Globus pallidus (tissue), 1 donor: ENCODE data around the gene KMT2C.
A peak's percentile ranks its signal among the peaks of the same experiment; 100 is the strongest.
"Not testable (repeated sequence)": the region's sequence is repeated elsewhere in the genome, so short reads cannot be mapped to it uniquely, and the experiment has no call there.

Experiments used
- DNase-seq: peaks from one replicate; pipeline ENCODE4 v3.0.0-alpha.2; 2015; ENCODE audit warnings: low spot score

KMT2C gene

DNA sequence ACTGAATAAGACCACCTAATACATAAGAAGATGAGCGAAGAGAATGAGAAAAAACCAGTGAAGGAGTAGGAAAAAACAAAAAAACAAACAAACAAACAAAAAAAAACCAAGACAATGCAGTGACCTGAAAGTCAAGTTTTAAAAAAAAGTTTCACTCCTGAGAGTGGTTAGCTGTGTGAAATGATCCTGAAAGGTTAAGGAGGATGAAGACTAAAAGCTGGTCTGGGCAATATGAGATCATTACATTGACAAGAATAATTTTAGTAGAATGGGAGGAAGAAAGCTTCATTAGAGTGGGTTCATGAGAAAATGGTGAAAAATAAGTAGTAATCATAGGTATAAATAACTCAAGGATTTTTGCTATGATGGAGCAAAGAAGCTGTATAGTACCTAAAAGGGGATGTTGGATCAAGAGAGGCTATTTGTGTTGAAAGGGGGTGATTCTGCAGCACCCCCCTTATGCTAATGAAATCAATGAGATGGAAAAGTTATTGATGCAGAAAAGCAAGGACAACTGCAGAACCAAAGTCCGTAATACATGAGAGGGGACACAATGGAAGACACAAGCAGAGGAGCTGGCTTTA is 80.2 kb downstream of the KMT2C start:
- no peak for DNase-seq

DNA sequence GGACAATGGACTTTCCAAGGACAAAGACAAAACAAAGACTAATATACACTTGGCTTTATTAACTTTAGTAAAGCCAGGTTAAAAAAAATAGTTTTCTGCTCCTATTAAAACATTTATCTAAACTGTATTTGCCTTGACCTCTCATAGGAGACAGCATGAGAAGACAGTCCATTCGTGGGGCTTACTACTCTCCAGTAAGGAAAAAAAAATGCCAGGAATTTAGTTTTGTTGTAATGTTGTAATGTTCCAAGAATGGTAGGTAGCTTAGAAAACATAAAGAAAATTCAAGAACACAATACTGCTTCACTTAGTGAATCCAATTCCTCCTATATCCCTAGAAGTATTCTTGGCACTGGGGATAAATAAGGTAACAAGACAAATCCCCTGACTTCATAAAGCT is 81.7 kb downstream of the KMT2C start:
- DNase-seq, result no peak

DNA sequence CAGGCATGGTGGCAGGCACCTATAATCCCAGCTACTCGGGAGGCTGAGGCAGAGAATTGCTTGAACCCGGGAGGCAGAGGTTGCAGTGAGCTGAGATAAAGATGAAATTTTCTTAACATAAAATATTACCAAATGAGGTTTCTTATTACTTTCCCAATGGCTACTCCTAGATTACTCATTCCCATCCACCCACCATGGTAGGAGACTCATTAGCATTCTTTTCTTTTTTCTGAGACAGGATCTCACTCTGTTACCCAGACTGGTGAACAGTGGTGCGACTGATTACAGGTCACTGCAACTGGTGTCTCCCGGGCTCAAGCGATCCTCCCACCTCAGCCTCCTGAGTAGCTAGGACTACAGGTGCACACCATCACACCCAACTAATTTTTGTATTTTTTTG is 82.5 kb downstream of the KMT2C start:
- DNase-seq, result not testable (repeated sequence)

DNA sequence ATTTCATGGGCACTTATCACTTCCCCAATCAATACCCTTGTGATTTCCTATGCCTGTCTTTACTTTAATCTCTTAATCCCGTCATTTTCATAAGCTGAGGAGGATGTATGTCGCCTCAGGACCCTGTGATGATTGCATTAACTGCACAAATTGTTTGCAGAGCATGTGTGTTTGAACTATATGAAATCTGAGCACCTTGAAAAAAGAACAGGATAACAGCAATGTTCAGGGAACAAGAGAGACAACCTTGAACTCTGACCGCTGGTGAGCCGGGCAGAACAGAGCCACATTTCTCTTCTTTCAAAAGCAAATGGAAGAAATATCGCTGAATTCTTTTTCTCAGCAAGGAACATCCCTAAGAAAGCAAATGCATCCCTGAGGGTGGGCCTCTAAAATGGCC is 84.1 kb downstream of the KMT2C start:
- DNase-seq, result not testable (repeated sequence)

DNA sequence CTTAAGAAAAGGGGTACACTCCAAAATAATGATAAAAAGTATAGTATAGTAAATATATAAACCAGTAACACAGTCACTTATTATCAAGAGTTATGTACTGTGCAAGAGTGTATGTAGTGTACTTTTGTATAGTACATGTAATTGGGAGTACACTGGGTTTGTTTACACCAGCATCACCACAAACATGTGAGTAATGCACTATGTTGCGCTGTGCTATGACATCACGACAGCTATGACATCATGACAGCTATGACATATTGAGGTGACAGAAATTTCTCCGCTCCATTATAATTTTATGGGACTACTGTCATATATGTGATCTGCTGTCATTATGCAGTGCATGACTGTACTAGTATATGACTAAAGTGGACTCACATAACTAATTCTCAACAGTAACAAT is 84.6 kb downstream of the KMT2C start:
- no peak for DNase-seq

DNA sequence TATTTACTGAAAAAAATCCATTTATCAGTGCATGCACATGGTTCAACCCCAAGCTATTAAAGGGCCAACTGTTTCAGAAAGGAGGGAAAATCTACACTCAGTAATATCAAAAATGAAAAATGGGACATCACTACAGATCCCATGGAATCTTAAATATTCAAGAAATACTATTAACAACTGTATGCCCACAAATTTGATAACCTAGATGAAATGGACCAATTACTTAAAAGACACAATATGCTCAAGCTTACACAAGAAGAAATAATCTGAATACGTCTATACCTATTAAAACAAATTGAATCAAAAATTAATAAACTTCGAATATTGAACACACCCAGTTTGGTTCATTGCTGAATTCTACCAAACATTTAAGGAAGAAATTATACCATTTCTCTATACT is 87.9 kb downstream of the KMT2C start:
- DNase-seq, result no peak

DNA sequence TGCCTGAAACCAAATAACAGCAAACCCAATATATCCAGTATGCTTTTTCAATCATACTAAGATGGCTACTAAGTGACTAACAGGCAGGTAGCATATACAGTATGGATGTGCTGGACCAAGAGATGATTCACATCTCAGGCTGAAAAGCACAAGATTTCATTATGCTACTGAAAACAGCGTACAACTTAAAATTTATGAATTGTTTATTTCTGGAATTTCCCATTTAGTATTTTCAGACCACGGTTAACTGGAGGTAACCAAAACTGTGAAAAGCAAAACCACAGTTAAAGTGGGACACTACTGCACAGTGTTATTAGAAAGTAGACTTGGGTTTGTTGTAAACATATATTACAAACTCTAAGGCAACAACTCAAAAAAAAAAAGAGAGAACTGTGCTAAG is 91.5 kb downstream of the KMT2C start:
- DNase-seq, result no peak

DNA sequence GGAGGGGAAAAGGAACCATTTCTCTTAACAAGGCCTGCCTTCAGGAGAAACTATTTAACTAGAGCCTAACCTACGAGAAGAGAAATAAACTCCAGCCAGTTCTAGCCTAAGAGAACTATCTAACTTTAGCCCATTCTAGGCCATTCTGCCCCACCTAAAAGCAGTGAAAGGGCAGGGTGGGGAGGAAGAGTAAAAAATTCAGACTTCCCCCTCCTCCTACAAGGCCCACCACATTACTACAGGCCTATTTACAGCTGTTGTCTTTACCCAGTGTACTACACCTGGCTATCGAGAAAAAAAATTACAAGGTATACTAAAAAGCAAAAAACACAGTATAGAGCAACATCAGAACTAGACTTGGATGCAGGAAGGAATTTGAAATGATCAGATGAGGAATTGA is 93.0 kb downstream of the KMT2C start:
- no peak for DNase-seq

DNA sequence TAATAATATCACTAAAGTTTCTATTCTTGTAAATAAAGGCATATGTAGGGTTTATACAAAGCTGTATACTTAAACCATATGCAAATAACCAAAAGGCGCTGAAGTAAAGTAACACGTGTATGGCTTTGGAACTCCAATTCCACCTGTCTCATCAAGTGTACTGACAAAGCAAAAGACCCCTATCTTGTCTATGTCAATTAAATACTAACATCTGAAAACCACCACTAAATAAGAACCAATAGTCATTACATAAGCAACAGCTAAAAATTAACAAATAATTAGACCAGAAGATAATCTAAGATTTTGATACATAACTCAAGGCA is 93.9 kb downstream of the KMT2C start:
- no peak for DNase-seq

DNA sequence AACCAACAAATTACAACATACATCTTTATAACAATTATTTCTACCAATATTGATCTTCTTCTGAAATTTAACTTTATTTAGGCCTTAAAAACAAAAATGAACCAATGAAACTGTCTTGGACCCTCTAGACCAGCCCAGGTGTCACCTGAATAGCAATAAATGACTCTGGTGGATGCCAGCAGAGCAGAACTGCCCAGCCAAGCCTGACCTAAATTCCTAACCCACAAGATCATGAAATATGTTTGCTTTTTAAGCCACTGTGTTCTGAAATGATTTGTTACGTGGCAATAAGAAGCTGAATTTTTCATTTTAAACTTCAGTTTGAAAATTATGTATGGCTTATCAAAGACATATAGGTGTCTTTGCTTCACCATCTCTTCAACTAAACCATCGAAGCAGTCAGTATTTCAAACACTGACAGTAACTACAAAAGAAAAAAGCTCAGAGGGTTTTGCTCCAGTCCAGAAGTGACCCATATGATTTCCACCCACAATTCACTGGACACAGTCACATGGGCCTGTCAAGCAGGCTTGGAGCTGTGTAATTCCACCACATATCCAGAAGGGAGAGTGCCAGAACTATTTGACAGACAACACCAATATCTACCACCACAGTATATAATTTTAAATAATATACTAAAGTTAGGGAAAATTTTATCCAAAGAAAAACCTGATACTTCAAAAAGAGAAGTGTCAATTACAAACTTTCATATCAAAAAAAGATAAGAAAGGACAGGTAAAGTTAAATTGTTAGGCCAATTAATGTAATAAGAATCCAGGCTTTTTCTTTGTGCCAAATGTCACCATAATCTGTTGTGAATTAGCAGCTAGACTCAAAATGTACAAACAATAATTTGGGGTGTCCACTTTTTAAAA is 94.5 kb downstream of the KMT2C start:
- DNase-seq, result peak; percentile 71

DNA sequence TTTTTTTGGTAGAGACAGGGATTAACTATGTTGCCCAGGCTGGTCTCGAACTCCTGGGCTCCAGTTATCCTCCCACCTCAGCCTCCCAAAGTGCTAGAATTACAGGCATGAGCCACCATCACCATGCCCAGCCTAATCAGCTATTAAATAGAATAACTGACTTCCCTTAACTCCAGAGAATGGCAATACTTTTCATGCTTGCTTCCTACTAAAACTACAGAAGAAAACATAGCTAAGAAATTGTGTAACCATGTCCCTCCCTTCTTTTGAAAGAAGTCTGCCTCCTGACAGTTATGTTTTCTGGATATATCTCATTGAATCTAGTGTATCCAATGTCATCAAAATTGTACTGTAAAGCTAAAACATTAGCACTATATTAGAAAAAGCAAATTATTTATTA is 95.6 kb downstream of the KMT2C start:
- no peak for DNase-seq

DNA sequence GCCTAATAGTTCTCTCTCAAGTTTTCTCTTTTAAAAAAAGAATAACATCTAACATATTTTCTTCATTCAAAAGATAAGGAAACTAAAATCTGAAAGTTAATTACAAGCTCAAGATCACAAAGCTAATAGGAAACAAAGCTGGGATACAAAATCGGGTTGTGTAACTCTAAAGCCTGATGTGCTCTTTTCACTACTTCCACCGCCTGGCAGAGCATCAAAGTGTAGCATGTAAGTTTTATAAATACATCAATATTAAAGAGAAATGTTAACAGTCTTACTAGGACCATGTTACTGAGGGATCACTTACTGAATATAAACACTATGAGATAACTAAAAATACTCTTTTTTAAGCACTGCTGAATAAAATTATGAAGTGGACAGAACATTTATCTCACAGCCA is 97.2 kb downstream of the KMT2C start:
- no peak for DNase-seq

DNA sequence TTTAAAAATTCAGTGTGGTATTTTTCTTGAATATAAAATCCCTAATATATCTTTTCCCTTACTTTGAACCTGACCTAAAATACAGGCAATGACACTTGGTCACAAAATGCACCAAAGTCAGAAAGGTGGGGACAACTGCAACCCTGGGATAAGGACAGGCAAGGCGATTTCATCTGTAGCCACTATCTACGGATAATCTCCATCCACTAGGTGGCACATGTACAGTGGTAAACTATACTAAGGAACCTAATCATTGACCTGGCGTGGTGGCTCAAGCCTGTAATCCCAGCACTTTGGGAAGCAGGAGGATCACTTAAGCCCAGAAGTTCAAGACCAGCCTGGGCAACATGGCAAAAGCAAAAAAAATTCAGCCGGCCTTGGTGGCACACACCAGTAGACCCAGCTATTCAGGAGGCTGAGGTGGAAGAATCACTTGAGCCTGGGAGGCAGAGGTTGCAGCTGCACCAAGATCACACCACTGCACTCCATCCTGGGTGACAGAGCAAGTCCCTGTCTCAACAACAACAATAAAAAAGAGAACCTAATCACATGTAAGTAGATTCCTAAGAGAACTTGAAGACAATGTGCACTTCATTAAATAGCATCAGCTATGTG is 98.9 kb downstream of the KMT2C start:
- peak; percentile 54 for DNase-seq

DNA sequence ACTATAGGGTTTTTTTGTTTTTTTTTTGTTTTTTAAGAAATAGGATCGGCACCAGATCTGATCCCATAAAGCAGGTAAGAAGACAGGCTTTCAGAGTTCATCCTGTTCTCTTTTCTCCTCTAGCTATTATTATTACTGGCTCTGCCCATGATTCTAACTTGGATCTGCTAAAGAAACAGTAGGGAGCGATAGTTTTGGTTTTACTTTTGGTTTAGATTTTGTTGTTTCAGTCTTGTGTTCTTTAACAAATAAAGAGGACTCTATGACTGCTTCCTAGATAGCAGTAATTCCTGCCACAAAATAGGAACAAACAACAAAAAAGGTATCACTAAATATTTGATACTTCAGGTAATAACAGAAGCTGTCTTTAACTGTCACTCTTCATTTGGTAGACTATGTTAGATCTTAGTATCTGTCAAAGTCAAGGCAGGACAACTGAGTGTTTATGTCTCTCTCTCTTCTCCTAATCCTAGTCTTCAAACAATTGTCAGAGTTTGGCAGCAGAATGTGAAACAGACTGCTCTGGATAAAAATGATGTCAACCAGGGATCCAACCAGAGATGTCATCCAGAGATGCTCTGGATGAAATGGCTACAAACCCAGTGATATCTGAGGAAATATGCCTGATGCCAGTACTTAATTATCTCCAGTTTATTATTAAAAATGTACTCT is 99.8 kb downstream of the KMT2C start:
- DNase-seq, result peak; percentile 57

DNA sequence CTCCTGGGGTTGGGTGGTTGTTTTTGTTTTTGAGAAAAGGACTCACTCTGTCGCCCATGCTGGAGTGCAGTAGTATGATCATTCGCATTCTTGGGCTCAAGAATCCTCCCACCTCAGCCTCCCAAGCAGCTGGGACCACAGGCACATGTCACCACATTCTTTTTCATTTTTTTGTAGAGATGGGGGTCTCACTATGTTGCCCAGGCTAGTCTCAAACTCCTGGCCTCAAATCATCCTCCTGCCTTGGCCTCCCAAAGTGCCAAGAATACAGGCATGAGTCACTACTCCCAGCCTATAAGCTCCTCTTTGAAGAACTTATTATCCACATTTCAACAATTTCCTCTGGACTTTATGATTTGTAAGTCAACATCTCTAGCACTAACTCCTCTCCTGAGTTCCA is 102.7 kb downstream of the KMT2C start:
- DNase-seq, result no peak

DNA sequence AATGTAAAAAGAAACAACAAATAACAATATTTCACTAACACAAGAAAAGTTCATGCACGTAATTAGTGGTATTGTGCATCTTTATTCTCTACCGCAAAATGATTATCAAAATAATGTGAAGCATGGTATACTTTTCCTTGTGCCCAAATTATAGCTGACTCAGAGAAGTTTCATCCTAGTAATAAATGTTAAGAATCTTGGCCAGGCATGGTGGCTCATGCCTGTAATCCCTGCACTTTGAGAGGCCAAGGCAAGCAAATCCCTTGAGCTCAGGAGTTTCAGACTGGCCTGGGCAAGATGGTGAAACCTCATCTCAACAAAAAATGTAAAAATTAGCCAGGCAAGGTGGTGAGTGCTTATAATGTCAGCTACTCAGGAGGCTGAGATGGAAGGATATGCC is 105.0 kb downstream of the KMT2C start:
- DNase-seq, result no peak

DNA sequence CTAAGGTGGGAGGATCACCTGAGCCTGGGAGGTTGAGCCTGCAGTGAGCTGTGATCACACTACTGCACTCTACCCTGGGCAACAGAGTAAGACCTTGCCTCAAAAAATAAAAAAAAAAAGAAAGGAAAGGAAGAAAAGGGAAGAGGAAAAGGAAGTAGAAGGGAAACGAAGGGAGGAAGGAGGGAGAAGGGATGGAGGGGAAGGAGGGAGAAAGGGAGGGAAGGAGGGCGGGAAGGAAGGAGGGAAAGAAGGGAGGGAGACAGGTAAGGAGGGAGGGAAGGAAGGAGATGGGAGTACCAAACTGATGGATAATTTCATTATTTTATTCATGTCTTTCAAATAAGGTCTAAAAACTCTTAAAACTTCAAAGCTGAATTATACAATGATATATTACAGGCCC is 106.3 kb downstream of the KMT2C start:
- DNase-seq, result no peak

DNA sequence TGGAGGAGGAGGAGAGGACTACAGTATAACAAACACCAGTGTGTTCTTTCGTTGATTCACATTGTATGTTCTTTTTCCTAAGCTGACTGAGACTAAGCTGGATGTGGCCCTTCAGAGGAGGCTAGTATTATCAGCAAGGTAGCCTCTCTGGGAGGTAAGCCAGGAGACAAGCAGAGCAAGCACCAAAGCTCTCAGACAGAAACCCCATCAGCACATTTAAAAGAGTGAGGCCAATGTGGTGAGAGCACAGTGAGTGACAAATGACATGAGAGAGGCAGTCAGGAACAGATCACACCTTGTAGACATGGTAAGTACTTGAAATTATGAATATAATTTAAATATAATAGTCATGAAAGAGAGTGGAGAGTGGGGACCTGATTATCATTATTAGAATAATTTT is 107.6 kb downstream of the KMT2C start:
- no peak for DNase-seq

DNA sequence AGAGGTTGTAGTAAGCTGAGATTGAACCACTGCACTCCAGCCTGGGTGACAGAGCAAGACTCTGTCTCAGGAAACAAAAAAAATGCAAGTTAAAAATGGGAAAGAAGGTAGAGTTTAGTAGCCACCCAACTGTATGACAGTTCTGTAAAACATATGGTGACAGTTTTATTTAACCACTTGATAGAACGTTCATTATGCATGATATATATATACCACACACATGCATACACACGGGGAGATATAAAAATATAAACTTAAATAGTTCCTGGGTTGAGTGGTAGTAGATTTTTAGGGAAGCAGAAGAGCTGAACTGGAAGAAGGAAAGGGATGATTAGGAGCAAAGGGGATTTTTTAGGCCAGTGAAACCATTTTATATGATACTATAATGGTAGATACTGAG is 120.0 kb downstream of the KMT2C start:
- DNase-seq, result no peak

DNA sequence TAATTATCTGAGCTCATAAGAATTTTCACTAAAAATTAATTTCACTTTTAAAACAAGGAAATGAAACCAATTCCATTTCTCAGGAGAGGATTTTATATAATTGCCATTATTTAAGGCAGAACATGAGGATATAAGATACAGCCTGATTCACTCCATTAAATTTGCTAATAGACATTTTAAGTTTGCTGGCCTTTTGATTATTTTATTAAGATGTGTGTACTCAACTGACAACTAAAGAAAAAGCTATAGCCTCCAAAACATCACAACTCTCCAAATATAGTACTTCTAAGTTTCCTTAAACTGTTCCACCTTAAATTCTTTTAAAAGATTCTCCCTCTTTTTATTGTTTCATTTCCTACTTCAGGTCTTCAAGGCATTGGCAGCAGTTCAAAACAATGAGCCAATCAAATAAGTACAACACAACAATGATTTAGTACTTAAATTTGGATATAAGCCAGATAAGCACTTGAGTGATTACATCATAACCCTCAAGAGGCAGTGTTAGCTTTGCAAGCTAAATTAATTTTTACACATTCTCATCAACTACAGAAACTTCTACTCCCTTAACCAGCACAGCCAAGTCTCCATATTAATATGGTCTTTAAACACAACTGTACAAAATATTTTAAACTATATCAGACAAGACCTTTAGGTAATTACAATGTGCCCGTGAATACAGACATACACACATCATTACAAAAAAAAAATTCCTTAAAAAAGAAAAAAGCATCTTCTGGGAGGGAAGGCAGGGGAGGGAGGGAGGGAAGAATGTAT is 121.8 kb downstream of the KMT2C start:
- peak; percentile 18 for DNase-seq

DNA sequence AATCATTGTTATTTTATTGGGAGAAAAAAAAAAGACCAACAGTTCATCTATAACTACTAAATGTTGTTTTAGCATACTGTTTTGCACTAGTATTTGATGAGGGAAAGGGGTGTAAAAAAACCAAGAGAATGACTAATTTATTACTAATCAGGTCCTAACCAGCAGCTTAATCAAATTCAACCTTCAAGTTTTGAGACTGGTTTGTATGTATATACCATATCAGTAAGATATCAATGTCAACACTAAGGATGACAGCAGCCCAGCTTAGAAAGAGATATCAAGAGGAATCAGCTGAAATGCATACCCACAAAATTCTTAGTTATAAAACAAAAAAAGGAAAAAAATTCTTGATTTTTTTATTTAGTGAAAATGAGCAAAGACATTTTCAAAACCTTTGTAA is 122.6 kb downstream of the KMT2C start:
- no peak for DNase-seq

DNA sequence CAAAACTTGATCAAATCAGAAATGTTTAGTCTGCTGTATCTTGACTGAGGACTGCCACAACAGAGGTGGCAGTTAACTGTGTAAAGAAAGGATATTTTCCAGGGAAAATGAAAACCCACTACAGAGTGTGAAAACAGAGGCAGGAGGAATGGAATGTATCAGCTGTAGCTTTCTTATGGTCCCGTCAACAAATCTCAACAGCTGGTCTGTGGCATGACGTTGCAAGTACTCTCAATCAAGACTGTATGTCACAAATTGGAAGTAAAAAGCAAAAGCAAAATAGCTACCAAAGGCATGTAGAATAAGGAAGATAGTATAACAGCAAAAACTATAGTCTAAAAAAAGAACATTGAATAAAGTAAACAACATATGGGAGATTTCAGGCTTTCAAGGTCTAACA is 123.5 kb downstream of the KMT2C start:
- DNase-seq, result no peak
